ENCODE data around the gene TFR2. TPM values are rescaled to one million over a fixed set of nuclear protein-coding genes. Genes with fewer than 3 reads are reported as not detected.

TFR2 gene
- total and polyA plus RNA-seq, 2 donors (not counting 1 experiment from before 2014, with no cell fraction given) = 5.9 to 10.0 TPM

DNA sequence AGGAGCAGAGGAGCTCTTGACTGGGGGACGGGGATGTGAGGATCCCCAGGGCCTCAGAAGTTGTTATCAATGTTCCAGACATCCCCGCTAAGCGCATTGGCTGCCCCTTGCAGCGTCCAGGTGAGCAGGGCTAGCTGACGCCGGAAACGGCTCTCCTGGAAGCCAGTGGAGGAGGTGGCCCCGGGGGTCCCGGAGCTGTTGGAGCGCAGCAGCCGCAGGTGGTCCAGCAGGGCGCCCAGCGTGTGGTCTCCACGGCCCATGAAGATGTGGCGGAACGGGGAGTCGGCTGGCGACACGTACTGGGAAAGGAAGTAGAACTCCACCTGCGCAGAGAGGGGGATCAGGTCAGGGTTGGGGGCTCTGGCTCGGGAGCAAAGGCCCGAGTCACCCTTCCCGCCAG lies 20.5 kb downstream of the TFR2 start:
- POLR2A ChIA-PET = interaction anchor here (0.6 kb wide), 1 partner anchor 56 kb away, joined by 4 read pairs; no protein-coding TSS in a partner anchor
- no peak overlapping the region for H3K4me3 Mint-ChIP-seq

GRCh38 chr7:100620239-100620638 lies 21.1 kb downstream of the TFR2 start:
- Histone ChIP-seq H3K4me3 (ENCODE audit: control extremely low read depth in 1 of 5, extremely low read depth in 1 of 5, insufficient read depth in 1 of 5, low read depth in 2 of 5, low read length in 4 of 5) (no peak overlapping the region), H3K9me3 (ENCODE audit: control extremely low read depth in 1 of 3, control insufficient read depth in 2 of 3, insufficient read depth in 1 of 3, low read length in 2 of 3) (no peaks in the 10 kb centered on the region), H4K20me1 (ENCODE audit: control insufficient read depth, insufficient read depth, low read length, poor library complexity, severe bottlenecking) (no peaks in the 10 kb centered on the region), H3K4me2 (replicated peaks; ENCODE audit: low read depth, low read length, poor library complexity, severe bottlenecking) (no peak overlapping the region), H3K79me2 (ENCODE audit: control insufficient read depth, insufficient read depth, low read length) (no peaks in the 10 kb centered on the region), H3K27me3 (replicated peaks in 1 of 4; ENCODE audit: control extremely low read depth in 1 of 4, control insufficient read depth in 3 of 4, insufficient read depth in 4 of 4, low read length in 3 of 4) (no peaks in the 10 kb centered on the region), H3K9ac (ENCODE audit: low read length) (no peak overlapping the region), H3K36me3 (replicated peaks in 1 of 2; ENCODE audit: control extremely low read depth in 1 of 2, control insufficient read depth in 1 of 2, extremely low read depth in 1 of 2, insufficient read depth in 2 of 2, low read length in 1 of 2) (peaks cover 0 to 1% of the 10 kb centered on the region in 2 experiments), H2AFZ (ENCODE audit: insufficient read depth, low read depth, low read length, poor library complexity, severe bottlenecking) (no peak overlapping the region), H3K4me1 (ENCODE audit: control insufficient read depth in 2 of 2, insufficient read depth in 2 of 2, low read length in 2 of 2) (no peaks in the 10 kb centered on the region), H3K27ac (ENCODE audit: low read length in 2 of 2) (no peak overlapping the region)
- intact Hi-C loops (cut with micrococcal nuclease) = no loop called here
- TF ChIP-seq CTCF (IDR thresholded peaks at IDR 0.05) (no peak), EZH2 (IDR thresholded peaks at IDR 0.05; ENCODE audit: borderline replicate concordance, insufficient read depth, low read depth, low read length, poor library complexity, severe bottlenecking) (no peak)
- DNase-seq (no peak), ATAC-seq (ENCODE audit: low read depth) (no peak)
- POLR2A ChIA-PET = interaction anchor here (0.6 kb wide), 2 partner anchors 10 to 57 kb away, joined by 3 to 4 read pairs; no protein-coding TSS in a partner anchor
- no peaks in the 10 kb centered on the region for H3K4me1 Mint-ChIP-seq
- H3K27me3 Mint-ChIP-seq = no peaks in the 10 kb centered on the region
- CTCF ChIA-PET = interaction anchor here (3.3 kb wide), 1 partner anchor 13 kb away, joined by 14 read pairs; no protein-coding TSS in a partner anchor
- no peak overlapping the region for H3K27ac Mint-ChIP-seq
- WGBS (ENCODE audit: insufficient coverage) = 100% methylated on average over 1 of the region's 6 CpGs
- H3K9me3 Mint-ChIP-seq (ENCODE audit: insufficient read depth) = no peaks in the 10 kb centered on the region
- no peak overlapping the region for H3K4me3 Mint-ChIP-seq

More for the DNA sequence above, 20.5 kb downstream of the TFR2 start:
- H4K20me1 ChIP-seq (ENCODE audit: control insufficient read depth, insufficient read depth, low read length, poor library complexity, severe bottlenecking) = no peaks in the 10 kb centered on the region
- ATAC-seq (ENCODE audit: low read depth) (no peak), DNase-seq (no peak)
- Mint-ChIP-seq H3K27ac (no peak overlapping the region), H3K9me3 (ENCODE audit: insufficient read depth) (no peaks in the 10 kb centered on the region), H3K4me1 (peaks cover 4% of the 10 kb centered on the region), H3K27me3 (no peaks in the 10 kb centered on the region)
- H3K4me2 ChIP-seq (replicated peaks; ENCODE audit: low read depth, low read length, poor library complexity, severe bottlenecking) = no peak overlapping the region
- no peaks in the 10 kb centered on the region for H3K9me3 ChIP-seq (ENCODE audit: control extremely low read depth in 1 of 3, control insufficient read depth in 2 of 3, insufficient read depth in 1 of 3, low read length in 2 of 3)
- peaks cover 0 to 1% of the 10 kb centered on the region in 2 experiments for H3K36me3 ChIP-seq (replicated peaks in 1 of 2; ENCODE audit: control extremely low read depth in 1 of 2, control insufficient read depth in 1 of 2, extremely low read depth in 1 of 2, insufficient read depth in 2 of 2, low read length in 1 of 2)
- H2AFZ ChIP-seq (ENCODE audit: insufficient read depth, low read depth, low read length, poor library complexity, severe bottlenecking) = no peak overlapping the region
- H3K9ac ChIP-seq (ENCODE audit: low read length) = no peak overlapping the region
- no peaks in the 10 kb centered on the region for H3K4me1 ChIP-seq (ENCODE audit: control insufficient read depth in 2 of 2, insufficient read depth in 2 of 2, low read length in 2 of 2)
- intact Hi-C loops (cut with micrococcal nuclease) = no loop called here
- no peak for TF ChIP-seq EZH2 (IDR thresholded peaks at IDR 0.05; ENCODE audit: borderline replicate concordance, insufficient read depth, low read depth, low read length, poor library complexity, severe bottlenecking)
- no peak for TF ChIP-seq CTCF (IDR thresholded peaks at IDR 0.05)
- no peaks in the 10 kb centered on the region for H3K27me3 ChIP-seq (replicated peaks in 1 of 4; ENCODE audit: control extremely low read depth in 1 of 4, control insufficient read depth in 3 of 4, insufficient read depth in 4 of 4, low read length in 3 of 4)
- no peaks in the 10 kb centered on the region for H3K79me2 ChIP-seq (ENCODE audit: control insufficient read depth, insufficient read depth, low read length)
- no peak overlapping the region for H3K27ac ChIP-seq (ENCODE audit: low read length in 2 of 2)
- CTCF ChIA-PET = no interaction called here
- 97% methylated on average over 23 of the region's 23 CpGs for WGBS (ENCODE audit: insufficient coverage)
- no peak overlapping the region for H3K4me3 ChIP-seq (ENCODE audit: control extremely low read depth in 1 of 5, extremely low read depth in 1 of 5, insufficient read depth in 1 of 5, low read depth in 2 of 5, low read length in 4 of 5)

All from B cell (primary cell).